K562 treated with DMSO at 1 percent for 48 hours (cell line): ENCODE data around the gene TUBB8. TPM values are rescaled to one million over a fixed set of nuclear protein-coding genes. Genes with fewer than 3 reads are reported as not detected.

Source experiments
- total RNA-seq: library from RNA; unstranded; fragments of 300-600 nt; gene quantifications from 2 replicates; pipeline ENCODE4 v1.2.3, GENCODE V29; 2022; ENCODE audit warnings: low replicate concordance; ENCODE audit errors: extremely low read depth

TUBB8 gene
- total RNA-seq = not detected in 2 replicates

DNA sequence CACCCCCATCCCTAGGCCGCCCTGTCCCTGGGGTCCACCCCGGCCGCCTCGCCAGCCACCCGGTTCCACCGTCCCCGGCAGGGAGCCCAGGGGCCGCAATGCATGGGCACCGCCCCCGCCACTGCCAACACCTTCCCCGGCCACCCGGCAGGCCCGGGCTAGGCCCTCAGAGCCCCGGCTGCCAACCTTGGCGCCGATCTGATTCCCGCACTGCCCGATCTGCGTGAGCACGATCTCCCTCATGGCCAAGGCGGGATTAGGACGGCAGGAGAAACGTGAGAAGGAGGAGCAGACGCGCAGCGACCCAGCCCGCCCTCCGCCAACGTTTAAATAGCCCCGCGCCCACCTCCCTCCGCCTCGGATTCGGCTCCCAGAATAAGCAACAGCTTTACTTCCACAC lies at the start of gene TUBB8:
TUBB8 (minus strand) TSS at position 301 of the 400 bp plus-strand sequence; CDS start at position 243, 58 bp downstream.

Other genes starting within 250 kb of the TUBB8 start
- gene ZMYND11, start 86.2 kb upstream of the TUBB8 start, total RNA-seq = not detected in 2 replicates